Measurements from ENCODE around the gene PKNOX2. TPM values are rescaled to one million over a fixed set of nuclear protein-coding genes. Genes with fewer than 3 reads are reported as not detected.

Gene PKNOX2
- total and polyA plus RNA-seq, 2 of the 4 experiments (the other 2 are of a cell fraction) = 0.72 to 2.3 TPM

DNA sequence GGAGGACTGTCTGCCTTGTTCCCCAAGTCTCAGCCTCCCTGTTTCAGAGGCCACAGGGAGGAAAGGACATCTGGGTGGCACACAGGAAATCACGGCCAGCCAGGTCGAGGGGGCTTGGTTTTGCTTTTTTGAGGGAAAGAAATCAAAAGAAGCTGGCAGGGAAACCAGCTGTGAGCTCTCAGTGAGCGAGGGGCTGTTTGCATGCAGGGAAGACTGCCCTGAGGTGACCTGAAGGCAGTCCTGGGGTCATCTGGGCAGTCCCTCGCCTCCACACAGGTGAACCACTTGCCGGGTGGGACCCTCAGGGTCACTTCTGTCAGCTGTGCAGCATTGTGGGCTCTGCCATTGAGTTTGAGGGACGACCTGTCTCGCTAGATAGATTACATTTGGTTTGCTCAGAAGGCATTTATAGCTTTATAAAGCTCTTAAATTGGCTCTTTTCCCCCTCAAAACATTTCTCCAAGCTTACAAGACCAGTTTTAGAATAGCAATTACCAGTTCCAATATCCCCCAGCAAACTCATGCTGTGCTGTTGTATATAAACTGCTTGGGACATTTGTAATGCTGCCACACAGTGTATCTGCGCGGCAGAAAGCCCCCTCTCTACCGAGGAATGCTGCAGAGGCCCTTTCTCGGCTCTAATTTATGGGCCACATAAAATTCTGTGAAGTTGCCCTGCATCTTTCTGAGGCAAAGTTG, 28.3 kb downstream of the PKNOX2 start:
- Histone ChIP-seq H3K27me3 (ENCODE audit: control insufficient read depth, insufficient read depth, low read length) (peaks cover 12% of the 10 kb centered on the region), H3K9ac (ENCODE audit: low read depth, low read length) (no peak overlapping the region), H2BK5ac (ENCODE audit: low read depth, low read length, poor library complexity, severe bottlenecking) (no peak overlapping the region), H3K4ac (ENCODE audit: low read depth, low read length) (no peak overlapping the region), H3K4me2 (ENCODE audit: low read depth, low read length) (no peak overlapping the region), H3K18ac (ENCODE audit: low read depth, low read length) (no peak overlapping the region), H4K91ac (ENCODE audit: insufficient read depth, low read depth, low read length) (no peak overlapping the region), H4K20me1 (ENCODE audit: insufficient read depth, low read length) (no peaks in the 10 kb centered on the region), H3K4me1 (ENCODE audit: control insufficient read depth, insufficient read depth, low read length) (no peaks in the 10 kb centered on the region), H2AK5ac (ENCODE audit: low read depth, low read length) (no peak overlapping the region), H3K4me3 (ENCODE audit: insufficient read depth, low read depth, low read length) (no peak overlapping the region), H2BK15ac (ENCODE audit: low read depth, low read length) (no peak overlapping the region), H4K8ac (ENCODE audit: low read depth in 2 of 2, low read length in 2 of 2) (no peak overlapping the region), H2BK120ac (ENCODE audit: low read depth, low read length) (no peak overlapping the region), H2AK9ac (replicated peaks; ENCODE audit: low read depth, low read length, poor library complexity) (no peak overlapping the region), H3K9me3 (ENCODE audit: control insufficient read depth, insufficient read depth, low read length) (peaks cover 3% of the 10 kb centered on the region; the same call in 1 of the 2 replicates), H3K36me3 (ENCODE audit: control insufficient read depth, insufficient read depth, low read length) (no peaks in the 10 kb centered on the region), H2AFZ (replicated peaks; ENCODE audit: low read length, poor library complexity) (no peak overlapping the region), H3K9me1 (ENCODE audit: insufficient read depth, low read length) (no peaks in the 10 kb centered on the region), H3K14ac (replicated peaks; ENCODE audit: low read depth, low read length) (no peak overlapping the region), H4K5ac (ENCODE audit: low read depth, low read length) (no peak overlapping the region), H3K23ac (ENCODE audit: low read depth, low read length) (no peak overlapping the region), H3K79me1 (ENCODE audit: low read depth in 1 of 2, low read length in 2 of 2) (no peaks in the 10 kb centered on the region), H3K56ac (ENCODE audit: extremely low read depth, insufficient read depth, low read length) (no peak overlapping the region), H3K27ac (ENCODE audit: insufficient read depth, low read length) (no peak overlapping the region), H2BK20ac (ENCODE audit: low read depth, low read length) (no peak overlapping the region)
- TF ChIP-seq POLR2A (IDR thresholded peaks at IDR 0.05; ENCODE audit: low read depth, low read length) (no peak), BHLHE40 (IDR thresholded peaks at IDR 0.05; ENCODE audit: low read depth, low read length) (no peak), MAFK (IDR thresholded peaks at IDR 0.05; ENCODE audit: low read depth, low read length) (no peak), MAZ (IDR thresholded peaks at IDR 0.05; ENCODE audit: borderline replicate concordance, low read depth, low read length) (no peak), FOS (IDR thresholded peaks at IDR 0.05; ENCODE audit: low read depth, low read length) (no peak), SMC3 (IDR thresholded peaks at IDR 0.05; ENCODE audit: low read depth, low read length) (no peak), CEBPB (IDR thresholded peaks at IDR 0.05; ENCODE audit: low read depth, low read length) (no peak), MXI1 (IDR thresholded peaks at IDR 0.05; ENCODE audit: borderline replicate concordance, low read depth, low read length) (no peak), RFX5 (IDR thresholded peaks at IDR 0.05; ENCODE audit: low read depth, low read length) (no peak)
- TF ChIP-seq, protein P1, sequence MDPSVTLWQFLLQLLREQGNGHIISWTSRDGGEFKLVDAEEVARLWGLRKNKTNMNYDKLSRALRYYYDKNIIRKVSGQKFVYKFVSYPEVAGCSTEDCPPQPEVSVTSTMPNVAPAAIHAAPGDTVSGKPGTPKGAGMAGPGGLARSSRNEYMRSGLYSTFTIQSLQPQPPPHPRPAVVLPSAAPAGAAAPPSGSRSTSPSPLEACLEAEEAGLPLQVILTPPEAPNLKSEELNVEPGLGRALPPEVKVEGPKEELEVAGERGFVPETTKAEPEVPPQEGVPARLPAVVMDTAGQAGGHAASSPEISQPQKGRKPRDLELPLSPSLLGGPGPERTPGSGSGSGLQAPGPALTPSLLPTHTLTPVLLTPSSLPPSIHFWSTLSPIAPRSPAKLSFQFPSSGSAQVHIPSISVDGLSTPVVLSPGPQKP (IDR thresholded peaks at IDR 0.05; ENCODE audit: borderline replicate concordance, low read depth, low read length) = no peak
- TF ChIP-seq, protein P2, sequence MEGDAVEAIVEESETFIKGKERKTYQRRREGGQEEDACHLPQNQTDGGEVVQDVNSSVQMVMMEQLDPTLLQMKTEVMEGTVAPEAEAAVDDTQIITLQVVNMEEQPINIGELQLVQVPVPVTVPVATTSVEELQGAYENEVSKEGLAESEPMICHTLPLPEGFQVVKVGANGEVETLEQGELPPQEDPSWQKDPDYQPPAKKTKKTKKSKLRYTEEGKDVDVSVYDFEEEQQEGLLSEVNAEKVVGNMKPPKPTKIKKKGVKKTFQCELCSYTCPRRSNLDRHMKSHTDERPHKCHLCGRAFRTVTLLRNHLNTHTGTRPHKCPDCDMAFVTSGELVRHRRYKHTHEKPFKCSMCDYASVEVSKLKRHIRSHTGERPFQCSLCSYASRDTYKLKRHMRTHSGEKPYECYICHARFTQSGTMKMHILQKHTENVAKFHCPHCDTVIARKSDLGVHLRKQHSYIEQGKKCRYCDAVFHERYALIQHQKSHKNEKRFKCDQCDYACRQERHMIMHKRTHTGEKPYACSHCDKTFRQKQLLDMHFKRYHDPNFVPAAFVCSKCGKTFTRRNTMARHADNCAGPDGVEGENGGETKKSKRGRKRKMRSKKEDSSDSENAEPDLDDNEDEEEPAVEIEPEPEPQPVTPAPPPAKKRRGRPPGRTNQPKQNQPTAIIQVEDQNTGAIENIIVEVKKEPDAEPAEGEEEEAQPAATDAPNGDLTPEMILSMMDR (conservative IDR thresholded peaks at IDR 0.05; ENCODE audit: low read depth, low read length) = no peak
- ChIA-PET POLR2A (ENCODE audit: unreplicated experiment) (no interaction called here), CTCF (no interaction called here)
- BruUV-seq (replicated peaks) = no TSS peak
- dilution Hi-C loops (cut with HindIII; ENCODE audit: low sequenced_read_pairs, unreplicated experiment) (no loop called here), in situ Hi-C loops (cut with MboI; ENCODE audit: low sequenced_read_pairs) (no loop called here), intact Hi-C loops (cut with micrococcal nuclease) (no loop called here)
- WGBS, 2 experiments (ENCODE audit: extremely low coverage in 2 of 2, insufficient read length in 1 of 2) = 49% methylated on average over 2 of the region's 11 CpGs; no CpG with 5 or more reads in 1 of the 2 experiments
- no peak for ATAC-seq (ENCODE audit: low read depth)
- no peak for DNase-seq

Measured in IMR-90 (cell line).